Mucosa of rectum (tissue), 2 donors: ENCODE measurements around the gene GARNL3.

Source experiments
- H3K27ac ChIP-seq, 2 donors: one replicate each; pipeline ENCODE4 v1.7.0; 2013; ENCODE audit warnings: inconsistent platforms in 2 of 2, low read depth in 2 of 2, low read length in 2 of 2
- H3K27me3 ChIP-seq, 2 donors: one replicate each; pipeline ENCODE4 v1.7.0; 2013; ENCODE audit warnings: low read length in 2 of 2; ENCODE audit not compliant: control insufficient read depth in 2 of 2, insufficient read depth in 2 of 2
- H3K36me3 ChIP-seq, 2 donors: one replicate each; pipeline ENCODE4 v1.7.0; 2013; ENCODE audit warnings: low read length in 2 of 2; ENCODE audit not compliant: control insufficient read depth in 2 of 2, insufficient read depth in 2 of 2
- H3K4me1 ChIP-seq, 2 donors: one replicate each; pipeline ENCODE4 v1.7.0; 2013; ENCODE audit warnings: low read length in 2 of 2, mild to moderate bottlenecking in 1 of 2; ENCODE audit not compliant: control insufficient read depth in 2 of 2, insufficient read depth in 2 of 2
- H3K4me3 ChIP-seq, 2 donors: one replicate each; pipeline ENCODE4 v1.7.0; 2013; ENCODE audit warnings: low read length in 2 of 2
- H3K9ac ChIP-seq, 2 donors: one replicate each; pipeline ENCODE4 v1.7.0; 2013; ENCODE audit warnings: low read length in 2 of 2, low read depth in 1 of 2, mild to moderate bottlenecking in 1 of 2
- H3K9me3 ChIP-seq, 2 donors: one replicate each; pipeline ENCODE4 v1.7.0; 2013; ENCODE audit warnings: low read length in 2 of 2; ENCODE audit not compliant: control insufficient read depth in 2 of 2
- donor health status: healthy.
- donor health status: Normal muscosa, but diverticular disease.

Gene GARNL3

GRCh38 chr9:127277099-127277498, 12.5 kb downstream of the GARNL3 start:
- no peak overlapping the region for H3K4me3 ChIP-seq
- no peak overlapping the region for H3K9ac ChIP-seq
- no peak overlapping the region for H3K27ac ChIP-seq
- H3K4me1 ChIP-seq, result no peaks in the 10 kb centered on the region
- H3K9me3 ChIP-seq, result no peaks in the 10 kb centered on the region
- H3K27me3 ChIP-seq, result no peaks in the 10 kb centered on the region
- H3K36me3 ChIP-seq, result no peaks in the 10 kb centered on the region

GRCh38 chr9:127277770-127278169, 13.2 kb downstream of the GARNL3 start:
- Histone ChIP-seq H3K36me3 (no peaks in the 10 kb centered on the region), H3K27ac (no peak overlapping the region), H3K4me3 (no peak overlapping the region), H3K27me3 (no peaks in the 10 kb centered on the region), H3K4me1 (no peaks in the 10 kb centered on the region), H3K9ac (no peak overlapping the region), H3K9me3 (no peaks in the 10 kb centered on the region)

GRCh38 chr9:127278372-127278771, 13.8 kb downstream of the GARNL3 start:
- no peaks in the 10 kb centered on the region for H3K36me3 ChIP-seq
- H3K4me1 ChIP-seq, result no peaks in the 10 kb centered on the region

GRCh38 chr9:127279717-127280285, 15.2 kb downstream of the GARNL3 start:
- Histone ChIP-seq H3K27ac (no peak overlapping the region), H3K27me3 (no peaks in the 10 kb centered on the region), H3K9ac (no peak overlapping the region), H3K4me1 (no peaks in the 10 kb centered on the region), H3K9me3 (no peaks in the 10 kb centered on the region), H3K4me3 (no peak overlapping the region), H3K36me3 (no peaks in the 10 kb centered on the region)

More at GRCh38 chr9:127278372-127278771, 13.8 kb downstream of the GARNL3 start:
- H3K27ac ChIP-seq, result no peak overlapping the region
- H3K9me3 ChIP-seq, result no peaks in the 10 kb centered on the region
- H3K9ac ChIP-seq, result no peak overlapping the region
- no peaks in the 10 kb centered on the region for H3K27me3 ChIP-seq
- H3K4me3 ChIP-seq, result no peak overlapping the region

GRCh38 chr9:127280880-127281660, 16.5 kb downstream of the GARNL3 start:
- Histone ChIP-seq H3K9ac (no peak overlapping the region), H3K27me3 (no peaks in the 10 kb centered on the region), H3K4me1 (no peaks in the 10 kb centered on the region), H3K9me3 (no peaks in the 10 kb centered on the region), H3K36me3 (no peaks in the 10 kb centered on the region), H3K4me3 (no peak overlapping the region), H3K27ac (no peak overlapping the region)

GRCh38 chr9:127281891-127282290, 17.3 kb downstream of the GARNL3 start:
- Histone ChIP-seq H3K36me3 (no peaks in the 10 kb centered on the region), H3K9me3 (no peaks in the 10 kb centered on the region), H3K27me3 (no peaks in the 10 kb centered on the region), H3K4me3 (no peak overlapping the region), H3K4me1 (no peaks in the 10 kb centered on the region), H3K9ac (no peak overlapping the region), H3K27ac (no peak overlapping the region)

- H3K4me3 ChIP-seq, result no peak overlapping the region
- no peaks in the 10 kb centered on the region for H3K4me1 ChIP-seq
- no peak overlapping the region for H3K27ac ChIP-seq
- no peaks in the 10 kb centered on the region for H3K9me3 ChIP-seq
- H3K36me3 ChIP-seq, result no peaks in the 10 kb centered on the region
- no peaks in the 10 kb centered on the region for H3K27me3 ChIP-seq
- H3K9ac ChIP-seq, result no peak overlapping the region
Observed at GRCh38 chr9:127282611-127283010, 18.0 kb downstream of the GARNL3 start.

GRCh38 chr9:127283135-127283534, 18.6 kb downstream of the GARNL3 start:
- H3K36me3 ChIP-seq, result no peaks in the 10 kb centered on the region
- no peak overlapping the region for H3K27ac ChIP-seq
- H3K9me3 ChIP-seq, result no peaks in the 10 kb centered on the region
- no peaks in the 10 kb centered on the region for H3K4me1 ChIP-seq
- no peak overlapping the region for H3K9ac ChIP-seq
- no peaks in the 10 kb centered on the region for H3K27me3 ChIP-seq
- H3K4me3 ChIP-seq, result no peak overlapping the region

- Histone ChIP-seq H3K27ac (no peak overlapping the region), H3K9me3 (no peaks in the 10 kb centered on the region), H3K36me3 (no peaks in the 10 kb centered on the region), H3K9ac (no peak overlapping the region), H3K27me3 (no peaks in the 10 kb centered on the region), H3K4me1 (no peaks in the 10 kb centered on the region), H3K4me3 (no peak overlapping the region)
Observed at GRCh38 chr9:127283917-127284497, 19.4 kb downstream of the GARNL3 start.

GRCh38 chr9:127285965-127286364, 21.4 kb downstream of the GARNL3 start:
- no peaks in the 10 kb centered on the region for H3K4me1 ChIP-seq
- H3K27ac ChIP-seq, result no peak overlapping the region
- no peaks in the 10 kb centered on the region for H3K9me3 ChIP-seq
- no peak overlapping the region for H3K9ac ChIP-seq
- no peak overlapping the region for H3K4me3 ChIP-seq
- H3K36me3 ChIP-seq, result no peaks in the 10 kb centered on the region
- no peaks in the 10 kb centered on the region for H3K27me3 ChIP-seq
